ENCODE results near the gene RIC1.

Gene RIC1

DNA sequence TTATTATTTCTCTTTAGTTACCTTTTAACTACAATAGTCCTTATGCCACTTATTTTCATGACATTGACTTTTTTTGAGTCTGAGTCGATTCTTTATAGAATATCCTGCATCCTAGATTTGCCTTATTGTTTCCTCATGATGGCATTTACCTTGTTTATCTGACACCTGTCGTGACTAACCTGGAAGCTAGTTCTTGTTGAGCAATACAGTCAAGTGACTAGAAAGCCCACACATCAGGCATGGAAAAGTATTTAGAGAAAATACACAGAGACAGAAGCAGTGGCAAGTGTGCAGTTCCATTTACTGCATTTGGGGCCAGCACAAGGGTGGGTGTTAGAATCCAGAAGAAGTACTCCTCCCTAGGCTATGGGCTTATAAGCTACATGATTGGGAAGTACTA lies 106.2 kb downstream of the RIC1 start:
- no CpG with 5 or more reads among the region's 2 CpGs for WGBS (ENCODE audit: extremely low coverage, insufficient coverage, insufficient read length)
- no peak overlapping the region for H2BK120ac ChIP-seq (ENCODE audit: insufficient read depth, low read length, poor library complexity)

DNA sequence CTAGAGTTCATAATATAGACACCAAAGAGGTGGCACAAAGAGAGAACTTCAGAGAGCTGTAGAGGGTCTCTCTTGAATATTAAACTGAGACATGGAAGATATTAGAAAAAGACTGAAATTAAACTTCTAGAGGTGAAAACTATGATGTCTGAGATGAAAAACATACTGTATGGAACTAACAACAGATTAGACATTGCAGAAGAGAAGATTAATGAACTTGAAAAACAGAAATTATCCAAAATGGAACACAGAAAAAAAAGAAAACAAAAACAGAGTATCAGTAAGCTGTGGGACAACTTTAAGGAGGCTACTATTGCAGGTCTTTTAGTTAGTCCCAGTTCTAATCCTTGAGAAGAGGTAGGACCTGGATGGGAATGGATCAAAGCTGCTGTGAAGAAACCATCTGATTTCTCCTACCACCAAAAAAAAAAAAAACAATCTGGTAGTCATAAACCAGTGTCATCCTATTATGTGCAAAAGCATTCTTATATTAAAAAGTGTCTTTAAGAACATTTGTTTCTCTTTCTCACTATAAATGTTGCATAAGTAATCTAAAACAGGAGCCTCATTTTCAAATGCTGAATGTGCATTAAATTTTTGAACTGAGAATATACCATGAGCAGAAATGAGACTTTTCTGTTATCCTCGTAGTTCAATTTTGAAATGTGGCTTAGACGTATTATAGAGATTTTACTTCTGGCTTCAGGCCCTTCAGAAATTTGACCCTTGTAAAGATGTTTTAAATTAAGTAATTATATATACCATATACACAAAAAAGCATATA lies 107.8 kb downstream of the RIC1 start:
- H3K79me1 ChIP-seq (ENCODE audit: low read length) = no peaks in the 10 kb centered on the region

More for the DNA sequence above, 106.2 kb downstream of the RIC1 start:
- no peak overlapping the region for H3K4me3 ChIP-seq (ENCODE audit: low read depth, low read length)
- H3K27ac ChIP-seq (ENCODE audit: low read depth, low read length) = no peak overlapping the region
- no peak overlapping the region for H4K12ac ChIP-seq (ENCODE audit: low read depth, low read length)
- peaks cover 6 to 7% of the 10 kb centered on the region in 2 experiments for H3K36me3 ChIP-seq (ENCODE audit: control insufficient read depth in 1 of 2, insufficient read depth in 2 of 2, low read length in 2 of 2)
- H4K91ac ChIP-seq (ENCODE audit: low read depth, low read length) = no peak overlapping the region
- no peaks in the 10 kb centered on the region for H3K4me1 ChIP-seq (ENCODE audit: control insufficient read depth in 1 of 2, insufficient read depth in 2 of 2, low read length in 2 of 2)
- no peaks in the 10 kb centered on the region for H3K79me1 ChIP-seq (ENCODE audit: low read length)
- H3K9ac ChIP-seq (ENCODE audit: low read length) = no peak overlapping the region
- H2BK12ac ChIP-seq (ENCODE audit: low read length) = no peak overlapping the region
- no peak overlapping the region for H3K18ac ChIP-seq (ENCODE audit: low read length)
- no peak overlapping the region for H3K4me2 ChIP-seq (ENCODE audit: low read length)
- no peak overlapping the region for H3K4ac ChIP-seq (ENCODE audit: low read depth, low read length)
- DNase-seq = peak in 1 of 2 donors; percentile 64
- H3K79me2 ChIP-seq (ENCODE audit: control insufficient read depth, insufficient read depth, low read length, poor library complexity) = no peaks in the 10 kb centered on the region
- peak overlapping the region; percentile 10 for H3K23ac ChIP-seq (ENCODE audit: low read length)
- no peak overlapping the region for H3K14ac ChIP-seq (ENCODE audit: low read length)
- H3K27me3 ChIP-seq (ENCODE audit: insufficient read depth, low read length) = no peaks in the 10 kb centered on the region
- no peaks in the 10 kb centered on the region for H3K9me3 ChIP-seq (ENCODE audit: insufficient read depth, low read depth, low read length)
- H4K8ac ChIP-seq (ENCODE audit: low read depth, low read length) = no peak overlapping the region
- no peak overlapping the region for H2AK5ac ChIP-seq (ENCODE audit: low read length)
- H2AFZ ChIP-seq (ENCODE audit: insufficient read depth, low read length, poor library complexity) = no peak overlapping the region
- H2BK5ac ChIP-seq (ENCODE audit: low read depth, low read length, poor library complexity) = no peak overlapping the region

DNA sequence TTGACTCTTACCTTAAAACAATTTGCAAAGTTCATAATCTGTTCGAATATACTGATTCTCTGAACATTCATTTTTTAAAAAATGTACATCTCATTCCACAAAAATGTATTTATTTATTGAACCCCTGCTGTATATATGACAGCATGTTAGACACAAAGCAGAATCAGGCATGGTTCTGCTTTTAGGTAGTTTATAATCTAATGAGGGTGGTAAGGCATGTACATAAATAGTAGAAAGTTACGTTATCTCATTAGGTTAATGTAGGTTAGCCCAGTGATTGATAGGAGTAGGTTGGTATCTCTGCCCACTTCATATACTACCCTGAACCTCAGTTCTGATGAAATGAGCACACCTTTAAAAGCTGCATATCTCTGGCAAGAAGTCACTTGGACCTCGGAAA lies 114.2 kb downstream of the RIC1 start:
- Histone ChIP-seq H2AK5ac (ENCODE audit: low read length) (no peak overlapping the region), H2BK5ac (ENCODE audit: low read depth, low read length, poor library complexity) (no peak overlapping the region), H3K18ac (ENCODE audit: low read length) (no peak overlapping the region)

More for the DNA sequence above, 107.8 kb downstream of the RIC1 start:
- Histone ChIP-seq H2BK12ac (ENCODE audit: low read length) (no peak overlapping the region), H3K14ac (ENCODE audit: low read length) (no peak overlapping the region), H4K91ac (ENCODE audit: low read depth, low read length) (no peak overlapping the region), H3K23ac (ENCODE audit: low read length) (no peak overlapping the region), H3K79me2 (ENCODE audit: control insufficient read depth, insufficient read depth, low read length, poor library complexity) (no peaks in the 10 kb centered on the region), H3K27ac (ENCODE audit: low read depth, low read length) (no peak overlapping the region), H4K8ac (ENCODE audit: low read depth, low read length) (no peak overlapping the region), H3K4ac (ENCODE audit: low read depth, low read length) (no peak overlapping the region), H2AK5ac (ENCODE audit: low read length) (no peak overlapping the region), H3K4me1 (ENCODE audit: control insufficient read depth in 1 of 2, insufficient read depth in 2 of 2, low read length in 2 of 2) (no peaks in the 10 kb centered on the region), H3K18ac (ENCODE audit: low read length) (no peak overlapping the region), H3K9me3 (ENCODE audit: insufficient read depth, low read depth, low read length) (no peaks in the 10 kb centered on the region), H4K12ac (ENCODE audit: low read depth, low read length) (no peak overlapping the region), H3K36me3 (ENCODE audit: control insufficient read depth in 1 of 2, insufficient read depth in 2 of 2, low read length in 2 of 2) (peaks cover 7 to 8% of the 10 kb centered on the region in 2 experiments), H3K4me3 (ENCODE audit: low read depth, low read length) (no peak overlapping the region), H3K27me3 (ENCODE audit: insufficient read depth, low read length) (no peaks in the 10 kb centered on the region), H2BK5ac (ENCODE audit: low read depth, low read length, poor library complexity) (no peak overlapping the region), H3K9ac (ENCODE audit: low read length) (no peak overlapping the region), H2BK120ac (ENCODE audit: insufficient read depth, low read length, poor library complexity) (no peak overlapping the region), H2AFZ (ENCODE audit: insufficient read depth, low read length, poor library complexity) (no peak overlapping the region), H3K4me2 (ENCODE audit: low read length) (no peak overlapping the region)
- no peak for DNase-seq
- no CpG with 5 or more reads among the region's 2 CpGs for WGBS (ENCODE audit: extremely low coverage, insufficient coverage, insufficient read length)

DNA sequence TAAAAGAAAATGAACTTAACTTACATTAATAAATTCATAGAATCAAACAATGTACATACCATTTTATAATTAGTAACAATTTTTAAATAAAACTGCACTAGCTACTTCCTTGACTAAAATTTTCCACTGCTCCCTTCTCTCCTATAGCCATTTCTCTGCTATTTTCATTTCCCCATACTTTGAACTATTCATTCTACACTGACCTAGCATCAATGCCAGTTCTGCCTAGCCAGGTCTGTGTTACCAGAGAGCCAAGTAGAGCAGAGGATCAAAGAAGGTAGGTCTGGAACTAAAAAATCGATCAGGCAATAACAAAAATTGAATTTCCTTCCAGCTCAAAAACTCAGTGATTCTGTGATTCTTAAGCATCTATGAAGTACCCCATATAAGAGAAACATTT lies 119.5 kb downstream of the RIC1 start:
- H3K14ac ChIP-seq (ENCODE audit: low read length) = no peak overlapping the region
- H3K9me3 ChIP-seq (ENCODE audit: insufficient read depth, low read depth, low read length) = no peaks in the 10 kb centered on the region
- H2BK120ac ChIP-seq (ENCODE audit: insufficient read depth, low read length, poor library complexity) = no peak overlapping the region
- H3K36me3 ChIP-seq (ENCODE audit: control insufficient read depth in 1 of 2, insufficient read depth in 2 of 2, low read length in 2 of 2) = peaks cover 6 to 8% of the 10 kb centered on the region in 2 experiments
- H4K12ac ChIP-seq (ENCODE audit: low read depth, low read length) = no peak overlapping the region
- no peak overlapping the region for H3K23ac ChIP-seq (ENCODE audit: low read length)
- no peak overlapping the region for H3K9ac ChIP-seq (ENCODE audit: low read length)
- no peaks in the 10 kb centered on the region for H3K4me1 ChIP-seq (ENCODE audit: control insufficient read depth in 1 of 2, insufficient read depth in 2 of 2, low read length in 2 of 2)
- no peak overlapping the region for H3K18ac ChIP-seq (ENCODE audit: low read length)
- H2AFZ ChIP-seq (ENCODE audit: insufficient read depth, low read length, poor library complexity) = no peak overlapping the region
- H3K27me3 ChIP-seq (ENCODE audit: insufficient read depth, low read length) = no peaks in the 10 kb centered on the region
- no peak overlapping the region for H4K91ac ChIP-seq (ENCODE audit: low read depth, low read length)
- H3K79me1 ChIP-seq (ENCODE audit: low read length) = no peaks in the 10 kb centered on the region
- no peak overlapping the region for H3K4me2 ChIP-seq (ENCODE audit: low read length)
- H3K4ac ChIP-seq (ENCODE audit: low read depth, low read length) = no peak overlapping the region
- no peak overlapping the region for H2AK5ac ChIP-seq (ENCODE audit: low read length)
- H3K79me2 ChIP-seq (ENCODE audit: control insufficient read depth, insufficient read depth, low read length, poor library complexity) = no peaks in the 10 kb centered on the region
- no peak overlapping the region for H2BK12ac ChIP-seq (ENCODE audit: low read length)
- H4K8ac ChIP-seq (ENCODE audit: low read depth, low read length) = no peak overlapping the region
- H2BK5ac ChIP-seq (ENCODE audit: low read depth, low read length, poor library complexity) = no peak overlapping the region
- DNase-seq = no peak
- H3K27ac ChIP-seq (ENCODE audit: low read depth, low read length) = no peak overlapping the region
- no CpG with 5 or more reads among the region's 1 CpG for WGBS (ENCODE audit: extremely low coverage, insufficient coverage, insufficient read length)
- H3K4me3 ChIP-seq (ENCODE audit: low read depth, low read length) = no peak overlapping the region

More for the DNA sequence above, 114.2 kb downstream of the RIC1 start:
- no peak overlapping the region for H3K27ac ChIP-seq (ENCODE audit: low read depth, low read length)
- no peak overlapping the region for H4K8ac ChIP-seq (ENCODE audit: low read depth, low read length)
- H2BK12ac ChIP-seq (ENCODE audit: low read length) = no peak overlapping the region
- H3K9me3 ChIP-seq (ENCODE audit: insufficient read depth, low read depth, low read length) = no peaks in the 10 kb centered on the region
- H3K27me3 ChIP-seq (ENCODE audit: insufficient read depth, low read length) = no peaks in the 10 kb centered on the region
- no peak overlapping the region for H4K12ac ChIP-seq (ENCODE audit: low read depth, low read length)
- H4K91ac ChIP-seq (ENCODE audit: low read depth, low read length) = no peak overlapping the region
- H3K4me1 ChIP-seq (ENCODE audit: control insufficient read depth in 1 of 2, insufficient read depth in 2 of 2, low read length in 2 of 2) = no peaks in the 10 kb centered on the region
- no peak overlapping the region for H3K23ac ChIP-seq (ENCODE audit: low read length)
- no peak for DNase-seq
- no peak overlapping the region for H2AFZ ChIP-seq (ENCODE audit: insufficient read depth, low read length, poor library complexity)
- H3K4me3 ChIP-seq (ENCODE audit: low read depth, low read length) = no peak overlapping the region
- no peak overlapping the region for H3K4me2 ChIP-seq (ENCODE audit: low read length)
- no peak overlapping the region for H3K14ac ChIP-seq (ENCODE audit: low read length)
- no peak overlapping the region for H3K4ac ChIP-seq (ENCODE audit: low read depth, low read length)
- no peak overlapping the region for H2BK120ac ChIP-seq (ENCODE audit: insufficient read depth, low read length, poor library complexity)
- H3K79me1 ChIP-seq (ENCODE audit: low read length) = no peaks in the 10 kb centered on the region
- H3K9ac ChIP-seq (ENCODE audit: low read length) = no peak overlapping the region
- H3K79me2 ChIP-seq (ENCODE audit: control insufficient read depth, insufficient read depth, low read length, poor library complexity) = no peaks in the 10 kb centered on the region
- no CpG with 5 or more reads among the region's 3 CpGs for WGBS (ENCODE audit: extremely low coverage, insufficient coverage, insufficient read length)
- peaks cover 4 to 10% of the 10 kb centered on the region in 2 experiments for H3K36me3 ChIP-seq (ENCODE audit: control insufficient read depth in 1 of 2, insufficient read depth in 2 of 2, low read length in 2 of 2)
